ENCODE results near the gene LKAAEAR1.

Gene LKAAEAR1

DNA sequence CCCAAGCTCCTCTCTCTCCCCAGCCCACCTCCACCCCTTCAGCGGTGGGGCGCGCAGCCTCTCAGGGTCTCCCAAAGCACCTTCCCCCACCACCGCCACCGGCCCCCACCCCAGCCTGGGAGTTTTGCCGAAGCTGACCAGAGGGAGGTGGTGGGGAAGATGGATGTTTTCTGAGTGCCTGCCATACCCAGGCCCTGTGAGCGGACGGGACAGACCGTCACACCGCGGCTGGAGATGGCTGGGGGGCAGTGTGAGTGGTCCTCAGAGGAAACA is 42.5 kb downstream of the LKAAEAR1 start:
- no peak for DNase-seq (ENCODE audit: low spot score)
- in situ Hi-C loops (cut with MboI; ENCODE audit: low sequenced_read_pairs, unreplicated experiment): no loop called here
- TF ChIP-seq, protein P1, sequence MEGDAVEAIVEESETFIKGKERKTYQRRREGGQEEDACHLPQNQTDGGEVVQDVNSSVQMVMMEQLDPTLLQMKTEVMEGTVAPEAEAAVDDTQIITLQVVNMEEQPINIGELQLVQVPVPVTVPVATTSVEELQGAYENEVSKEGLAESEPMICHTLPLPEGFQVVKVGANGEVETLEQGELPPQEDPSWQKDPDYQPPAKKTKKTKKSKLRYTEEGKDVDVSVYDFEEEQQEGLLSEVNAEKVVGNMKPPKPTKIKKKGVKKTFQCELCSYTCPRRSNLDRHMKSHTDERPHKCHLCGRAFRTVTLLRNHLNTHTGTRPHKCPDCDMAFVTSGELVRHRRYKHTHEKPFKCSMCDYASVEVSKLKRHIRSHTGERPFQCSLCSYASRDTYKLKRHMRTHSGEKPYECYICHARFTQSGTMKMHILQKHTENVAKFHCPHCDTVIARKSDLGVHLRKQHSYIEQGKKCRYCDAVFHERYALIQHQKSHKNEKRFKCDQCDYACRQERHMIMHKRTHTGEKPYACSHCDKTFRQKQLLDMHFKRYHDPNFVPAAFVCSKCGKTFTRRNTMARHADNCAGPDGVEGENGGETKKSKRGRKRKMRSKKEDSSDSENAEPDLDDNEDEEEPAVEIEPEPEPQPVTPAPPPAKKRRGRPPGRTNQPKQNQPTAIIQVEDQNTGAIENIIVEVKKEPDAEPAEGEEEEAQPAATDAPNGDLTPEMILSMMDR (IDR thresholded peaks at IDR 0.05; ENCODE audit: borderline replicate concordance, control extremely low read depth, extremely low read depth, insufficient read depth, missing control alignments): no peak

- no peak for DNase-seq (ENCODE audit: low spot score)
- in situ Hi-C loops (cut with MboI; ENCODE audit: low sequenced_read_pairs, unreplicated experiment): no loop called here
- TF ChIP-seq, protein P1 (IDR thresholded peaks at IDR 0.05; ENCODE audit: borderline replicate concordance, control extremely low read depth, extremely low read depth, insufficient read depth, missing control alignments): no peak
These were observed 43.0 kb downstream of the LKAAEAR1 start for GRCh38 chr20:64041040-64041780.

GRCh38 chr20:64040231-64041039 is 43.8 kb downstream of the LKAAEAR1 start:
- TF ChIP-seq, protein P1 (IDR thresholded peaks at IDR 0.05; ENCODE audit: borderline replicate concordance, control extremely low read depth, extremely low read depth, insufficient read depth, missing control alignments): no peak
- in situ Hi-C loops (cut with MboI; ENCODE audit: low sequenced_read_pairs, unreplicated experiment): no loop called here
- DNase-seq (ENCODE audit: low spot score): no peak

- in situ Hi-C loops (cut with MboI; ENCODE audit: low sequenced_read_pairs, unreplicated experiment): no loop called here
- TF ChIP-seq, protein P1 (IDR thresholded peaks at IDR 0.05; ENCODE audit: borderline replicate concordance, control extremely low read depth, extremely low read depth, insufficient read depth, missing control alignments): no peak
- no peak for DNase-seq (ENCODE audit: low spot score)
These were observed 44.7 kb downstream of the LKAAEAR1 start for GRCh38 chr20:64039293-64040160.

GRCh38 chr20:64038565-64039292 is 45.5 kb downstream of the LKAAEAR1 start:
- peak; percentile 88 for DNase-seq (ENCODE audit: low spot score)

More at GRCh38 chr20:64038565-64039292, 45.5 kb downstream of the LKAAEAR1 start:
- TF ChIP-seq, protein P1 (IDR thresholded peaks at IDR 0.05; ENCODE audit: borderline replicate concordance, control extremely low read depth, extremely low read depth, insufficient read depth, missing control alignments): peak; percentile 88
- in situ Hi-C loops (cut with MboI; ENCODE audit: low sequenced_read_pairs, unreplicated experiment): no loop called here

All from GM13976 (cell line).